Bronchial epithelial cell (primary cell): ENCODE data around the gene CCM2L. TPM values are rescaled to one million over a fixed set of nuclear protein-coding genes. Genes with fewer than 3 reads are reported as not detected.

Experiments used
- DNase-seq: peaks from one replicate; pipeline ENCODE4 v3.0.0-alpha.2; 2010; ENCODE audit warnings: low read depth
- FAIRE-seq: peaks from 2 replicates; lab custom pipeline; 2011; peaks lifted over from hg19 to GRCh38; lab: Jason Lieb, UNC
- H3K27me3 ChIP-seq: 2 replicates; pipeline ENCODE4 v1.5.1; 2011; ENCODE audit warnings: low read length; ENCODE audit not compliant: control insufficient read depth, insufficient read depth
- H3K36me3 ChIP-seq: 2 replicates; pipeline ENCODE4 v1.5.1; 2011; ENCODE audit warnings: low read length; ENCODE audit not compliant: control insufficient read depth, insufficient read depth
- H3K4me3 ChIP-seq: 2 replicates; pipeline ENCODE4 v1.5.1; 2011; ENCODE audit warnings: mild to moderate bottlenecking, low read depth, low read length, control low read depth
- total RNA-seq: library from RNA; depleted of rRNA; stranded (reverse); fragments of >200 nt; gene quantifications from 2 replicates; pipeline ENCODE4 v1.2.1, GENCODE V29; 2014
- TF ChIP-seq, protein P1 (sequence below): IDR thresholded peaks from 2 replicates; pipeline ENCODE4 v1.5.1; 2011; ENCODE audit warnings: mild to moderate bottlenecking, moderate library complexity, low read length, control low read depth, inconsistent platforms; ENCODE audit not compliant: insufficient read depth, severe bottlenecking

CCM2L gene
- total RNA-seq, 1 donor from 2014 or later: not detected

DNA sequence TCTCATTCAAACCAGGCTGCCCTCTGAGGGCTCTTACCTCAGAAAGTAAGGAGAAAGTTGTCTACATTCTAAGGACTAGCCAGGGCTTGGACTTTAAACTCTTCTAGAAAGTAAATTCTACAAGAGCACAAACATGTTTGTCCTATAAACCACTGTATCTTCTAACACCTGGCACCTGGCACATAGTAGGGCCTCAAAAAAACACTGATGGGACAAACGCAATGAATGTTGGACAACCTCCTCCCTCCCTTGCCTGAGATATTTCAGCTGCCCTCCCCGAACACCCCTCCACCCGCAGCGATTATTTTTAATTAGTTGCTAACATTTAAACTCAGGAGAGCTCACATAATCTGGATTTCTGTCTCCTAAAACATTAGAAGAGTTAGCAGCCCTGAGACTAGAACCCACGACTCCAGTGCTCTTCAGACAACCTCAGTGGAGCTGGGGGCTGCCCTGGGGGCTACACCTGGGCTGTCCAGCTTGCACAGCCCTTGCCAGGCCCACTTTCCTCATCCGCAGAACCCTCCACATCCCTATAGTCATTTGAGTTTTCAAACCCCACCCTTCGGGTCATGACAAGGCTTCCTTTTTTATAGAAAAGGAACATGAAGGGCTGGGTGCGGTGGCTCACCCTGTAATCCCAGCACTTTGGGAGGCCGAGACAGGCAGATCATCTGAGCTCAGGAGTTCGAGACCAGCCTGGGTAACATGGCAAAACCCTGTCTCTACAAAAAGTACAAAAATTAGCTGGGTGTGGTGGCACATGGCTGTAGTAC, 46.7 kb downstream of the CCM2L start:
- no peaks in the 10 kb centered on the region for H3K36me3 ChIP-seq
- TF ChIP-seq, protein P1, sequence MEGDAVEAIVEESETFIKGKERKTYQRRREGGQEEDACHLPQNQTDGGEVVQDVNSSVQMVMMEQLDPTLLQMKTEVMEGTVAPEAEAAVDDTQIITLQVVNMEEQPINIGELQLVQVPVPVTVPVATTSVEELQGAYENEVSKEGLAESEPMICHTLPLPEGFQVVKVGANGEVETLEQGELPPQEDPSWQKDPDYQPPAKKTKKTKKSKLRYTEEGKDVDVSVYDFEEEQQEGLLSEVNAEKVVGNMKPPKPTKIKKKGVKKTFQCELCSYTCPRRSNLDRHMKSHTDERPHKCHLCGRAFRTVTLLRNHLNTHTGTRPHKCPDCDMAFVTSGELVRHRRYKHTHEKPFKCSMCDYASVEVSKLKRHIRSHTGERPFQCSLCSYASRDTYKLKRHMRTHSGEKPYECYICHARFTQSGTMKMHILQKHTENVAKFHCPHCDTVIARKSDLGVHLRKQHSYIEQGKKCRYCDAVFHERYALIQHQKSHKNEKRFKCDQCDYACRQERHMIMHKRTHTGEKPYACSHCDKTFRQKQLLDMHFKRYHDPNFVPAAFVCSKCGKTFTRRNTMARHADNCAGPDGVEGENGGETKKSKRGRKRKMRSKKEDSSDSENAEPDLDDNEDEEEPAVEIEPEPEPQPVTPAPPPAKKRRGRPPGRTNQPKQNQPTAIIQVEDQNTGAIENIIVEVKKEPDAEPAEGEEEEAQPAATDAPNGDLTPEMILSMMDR: no peak
- no peak overlapping the region for H3K4me3 ChIP-seq
- DNase-seq (no peak), FAIRE-seq (no peak)
- H3K27me3 ChIP-seq: peaks cover 21% of the 10 kb centered on the region

DNA sequence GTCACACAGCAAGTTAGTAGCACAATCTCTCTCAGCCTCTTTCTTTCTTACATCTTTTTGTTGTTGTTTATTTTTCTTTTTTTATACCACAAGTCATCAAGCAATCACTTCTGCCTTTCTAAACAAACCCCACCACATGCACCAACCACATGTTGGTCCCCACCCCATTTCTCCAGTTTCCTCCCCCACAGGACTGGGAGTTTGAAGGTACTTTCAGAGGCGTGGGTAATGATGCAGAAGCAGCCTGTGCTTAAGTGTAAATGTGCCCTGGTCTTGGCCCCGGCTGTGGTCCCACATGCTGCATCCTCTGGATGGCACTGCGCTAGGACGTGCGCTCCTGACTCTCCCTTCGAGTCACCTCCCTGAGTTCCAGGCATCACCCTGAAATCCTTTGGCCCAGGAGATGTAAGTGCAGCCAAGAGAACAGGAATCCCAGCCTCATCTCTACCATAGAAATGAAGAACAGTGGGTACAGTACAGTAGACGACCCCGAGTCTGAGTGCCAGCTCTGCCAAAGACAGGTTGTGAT, 47.5 kb downstream of the CCM2L start:
- TF ChIP-seq, protein P1: no peak
- H3K27me3 ChIP-seq: peaks cover 17% of the 10 kb centered on the region
- no peak for DNase-seq

DNA sequence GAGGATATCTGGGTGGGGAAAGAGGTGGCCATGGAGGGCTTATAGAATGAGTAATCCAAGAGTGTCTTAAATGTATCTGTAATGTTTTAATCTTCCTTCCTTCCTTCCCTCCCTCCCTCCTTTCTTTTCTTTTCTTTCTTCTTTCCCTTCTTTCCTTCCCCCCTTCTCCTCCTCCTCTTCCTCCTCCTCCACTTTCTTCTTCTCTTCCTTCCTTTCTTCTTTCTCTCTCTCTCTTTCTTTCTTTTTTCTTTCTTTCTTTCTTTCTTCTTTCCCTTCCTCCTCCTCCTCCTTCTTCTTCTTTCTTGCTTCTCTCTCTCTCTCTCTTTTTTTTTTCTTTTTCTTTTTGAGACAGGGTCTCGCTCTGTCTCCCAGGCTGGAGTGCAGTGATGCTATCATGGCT, 49.0 kb downstream of the CCM2L start:
- TF ChIP-seq, protein P1: no peak
- FAIRE-seq (no peak), DNase-seq (no peak)
- Histone ChIP-seq H3K36me3 (no peaks in the 10 kb centered on the region), H3K4me3 (no peak overlapping the region), H3K27me3 (peaks cover 13% of the 10 kb centered on the region)

More for the DNA sequence above, 47.5 kb downstream of the CCM2L start:
- no peaks in the 10 kb centered on the region for H3K36me3 ChIP-seq
- FAIRE-seq: no peak
- H3K4me3 ChIP-seq: no peak overlapping the region

DNA sequence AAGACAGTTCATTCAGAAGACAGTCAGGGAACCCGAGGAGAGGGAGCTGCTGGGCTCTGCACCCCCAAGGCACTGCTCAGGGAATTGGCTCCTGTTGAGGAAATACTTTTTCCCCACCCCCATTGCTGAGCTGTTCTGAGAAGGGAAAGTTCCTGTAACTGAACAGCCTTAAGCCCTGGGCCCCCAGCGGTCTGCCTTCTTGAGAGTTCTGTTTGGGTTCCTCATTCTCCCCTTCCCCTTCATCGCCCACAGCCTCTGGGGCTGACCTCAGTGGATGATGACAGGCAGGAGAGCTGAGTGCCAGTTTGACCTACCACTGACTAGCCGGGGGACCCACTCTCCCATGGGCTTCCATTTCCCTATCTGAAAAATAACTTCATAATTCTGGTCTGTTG, 52.5 kb downstream of the CCM2L start:
- no peak for FAIRE-seq
- no peaks in the 10 kb centered on the region for H3K36me3 ChIP-seq
- no peak overlapping the region for H3K4me3 ChIP-seq
- DNase-seq: no peak
- TF ChIP-seq, protein P1: no peak
- peaks cover 10% of the 10 kb centered on the region for H3K27me3 ChIP-seq

DNA sequence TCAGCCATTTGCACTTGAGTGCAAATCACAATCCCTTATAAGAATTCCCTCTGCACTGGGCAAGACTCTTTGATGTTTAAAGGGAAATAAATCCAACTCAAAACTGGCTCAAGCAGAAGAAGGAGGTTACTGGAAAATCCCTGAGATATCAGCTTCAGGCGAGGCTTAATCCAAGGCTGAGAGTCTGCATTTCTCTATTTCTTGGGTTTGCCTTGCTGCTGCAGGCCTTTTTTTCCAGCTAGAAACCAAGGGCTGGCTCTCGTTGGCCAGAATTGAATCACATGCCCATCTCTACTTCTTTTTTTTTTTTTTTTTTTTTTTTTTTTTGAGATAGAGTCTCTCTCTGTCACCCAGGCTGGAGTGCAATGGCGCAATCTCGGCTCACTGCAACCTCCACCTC, 53.5 kb downstream of the CCM2L start:
- no peak for FAIRE-seq
- TF ChIP-seq, protein P1: no peak
- Histone ChIP-seq H3K36me3 (no peaks in the 10 kb centered on the region), H3K27me3 (peaks cover 6% of the 10 kb centered on the region), H3K4me3 (no peak overlapping the region)
- no peak for DNase-seq
